GM12873 (cell line): ENCODE results near the gene COBL.

Experiments used
- CTCF ChIP-seq: IDR thresholded peaks from 2 replicates; pipeline ENCODE4 v1.5.1; 2012; ENCODE audit warnings: low read depth, mild to moderate bottlenecking, moderate library complexity, low read length, control low read depth; ENCODE audit not compliant: insufficient read depth; ENCODE audit errors: missing control alignments

COBL gene

GRCh38 chr7:51209426-51209825, 107.2 kb downstream of the COBL start:
- no peak for TF ChIP-seq CTCF

GRCh38 chr7:51198654-51199053, 118.0 kb downstream of the COBL start:
- TF ChIP-seq CTCF, result no peak

- TF ChIP-seq CTCF, result no peak
Observed at GRCh38 chr7:51190969-51191368, 125.6 kb downstream of the COBL start.

- no peak for TF ChIP-seq CTCF
Observed at GRCh38 chr7:51189777-51190176, 126.8 kb downstream of the COBL start.

- TF ChIP-seq CTCF, result no peak
Observed at GRCh38 chr7:51188987-51189386, 127.6 kb downstream of the COBL start.

- TF ChIP-seq CTCF, result no peak
Observed at GRCh38 chr7:51187941-51188340, 128.7 kb downstream of the COBL start.

- no peak for TF ChIP-seq CTCF
Observed at GRCh38 chr7:51186531-51186930, 130.1 kb downstream of the COBL start.
